HG03457 (cell line): ENCODE data around the gene FHAD1.

Source experiments
- ATAC-seq: cut with Tn5 transposase; IDR thresholded peaks from one replicate; pipeline ENCODE4 v1.9.1; 2021; ENCODE audit warnings: moderate number of reproducible peaks; ENCODE audit not compliant: unreplicated experiment

The FHAD1 gene

GRCh38 chr1:15324869-15325335 lies 77.9 kb downstream of the FHAD1 start:
- ATAC-seq = no peak

GRCh38 chr1:15325375-15326085 lies 78.5 kb downstream of the FHAD1 start:
- ATAC-seq = no peak

GRCh38 chr1:15326691-15327588 lies 79.9 kb downstream of the FHAD1 start:
- no peak for ATAC-seq

DNA sequence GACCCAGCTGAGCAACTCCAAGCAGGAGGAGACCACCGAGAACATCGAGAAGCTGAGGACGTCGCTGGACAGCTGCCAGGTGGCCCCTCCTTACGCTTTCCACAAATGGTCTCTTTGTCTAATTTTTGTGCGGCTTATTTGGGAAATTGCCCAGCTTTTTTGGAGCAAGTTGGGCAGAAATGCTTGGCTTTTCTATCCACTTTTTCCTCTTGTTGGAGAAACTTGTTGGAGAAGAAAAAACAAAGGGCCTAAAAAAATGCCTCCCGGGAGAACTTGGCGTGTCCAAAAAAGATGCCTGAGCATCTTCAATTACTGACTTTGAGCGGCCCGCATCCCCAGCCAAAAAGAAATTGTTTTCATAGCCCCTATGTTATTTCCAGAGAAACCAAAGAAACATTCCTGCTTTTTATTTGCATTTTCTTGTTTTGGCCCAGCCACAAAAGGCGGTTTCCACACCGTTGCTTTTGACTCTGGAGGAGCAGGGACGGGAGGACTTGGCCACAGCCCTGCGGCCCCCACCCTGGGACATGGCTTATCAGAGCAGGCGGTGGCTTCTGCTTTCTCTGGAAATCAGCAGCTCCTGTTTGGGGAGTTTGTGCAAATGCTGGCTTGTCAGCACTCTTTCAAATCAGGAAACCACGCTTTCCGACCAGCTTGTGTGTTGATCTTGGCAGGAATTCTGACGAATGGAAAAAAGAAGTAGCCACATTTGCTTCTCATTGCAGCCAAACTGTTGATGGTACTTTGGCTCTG lies 81.5 kb downstream of the FHAD1 start:
- ATAC-seq = no peak

DNA sequence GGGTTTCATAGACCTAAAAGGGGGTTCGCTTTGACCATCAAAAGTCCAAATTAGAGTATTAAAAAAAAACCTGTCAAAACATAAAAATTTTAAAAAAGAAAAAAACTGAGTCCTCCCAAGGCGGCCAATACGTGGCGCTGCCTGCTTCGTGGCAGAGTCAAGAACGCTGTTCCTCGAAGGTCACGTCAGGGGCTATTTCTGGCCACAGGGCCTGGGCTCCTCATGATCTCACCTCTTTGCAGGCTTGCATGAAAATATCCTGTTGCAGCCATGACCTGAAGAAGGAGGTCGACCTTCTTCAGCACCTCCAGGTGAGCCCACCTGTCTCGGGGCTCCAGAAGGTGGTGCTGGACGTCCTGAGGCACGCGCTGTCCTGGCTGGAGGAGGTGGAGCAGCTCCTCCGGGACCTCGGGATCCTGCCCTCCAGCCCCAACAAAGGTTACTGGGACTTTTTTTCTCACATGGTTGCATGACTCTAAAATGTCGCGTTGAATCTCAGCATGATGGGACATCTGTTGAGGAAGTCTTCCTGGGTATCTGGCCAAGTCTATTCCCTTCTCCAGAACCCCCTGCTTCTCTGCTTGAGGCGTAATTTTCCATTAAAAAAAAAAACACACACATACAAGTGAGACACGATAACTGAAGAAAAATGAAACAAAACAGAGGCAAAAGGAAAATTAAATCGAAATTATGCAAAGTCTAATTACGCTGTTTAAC lies 82.2 kb downstream of the FHAD1 start:
- ATAC-seq = no peak

DNA sequence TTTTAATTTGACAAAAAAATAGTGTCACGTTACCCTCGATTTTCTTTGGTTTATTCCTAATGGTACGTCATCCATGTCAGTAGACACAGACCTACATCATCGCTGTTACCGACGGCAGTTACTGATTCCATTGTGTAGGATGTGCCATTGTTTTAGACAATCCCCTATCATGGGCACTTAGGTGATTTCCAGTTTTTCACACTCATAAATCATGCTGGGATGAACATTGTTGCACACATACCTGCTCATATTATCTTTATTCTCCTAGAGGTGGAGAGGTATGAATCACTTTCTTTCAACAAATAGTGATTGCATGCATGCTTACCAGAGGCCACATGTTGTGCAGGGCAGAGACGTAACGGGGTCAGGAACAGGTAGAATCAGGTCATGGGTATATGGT lies 83.0 kb downstream of the FHAD1 start:
- ATAC-seq = no peak

GRCh38 chr1:15331180-15331579 lies 84.2 kb downstream of the FHAD1 start:
- no peak for ATAC-seq

DNA sequence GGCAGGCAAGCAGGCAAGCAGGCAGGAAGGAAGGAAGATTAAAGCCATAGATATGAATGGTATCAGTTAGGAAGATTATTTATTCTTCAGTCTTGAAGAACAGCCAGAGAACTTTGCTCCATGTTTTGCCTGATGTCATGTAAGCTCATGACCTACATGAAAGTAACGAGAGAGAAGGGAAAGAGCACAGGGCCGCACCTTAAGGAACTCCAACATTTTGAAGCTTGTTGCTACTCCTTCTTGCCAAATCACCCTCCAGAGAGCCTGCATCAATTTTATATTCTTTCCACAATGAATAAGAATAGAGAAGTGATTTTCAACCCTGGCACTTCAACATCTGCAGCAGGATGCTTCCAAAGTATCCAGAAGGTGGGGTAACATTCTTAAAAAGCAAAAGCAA lies 84.7 kb downstream of the FHAD1 start:
- no peak for ATAC-seq

DNA sequence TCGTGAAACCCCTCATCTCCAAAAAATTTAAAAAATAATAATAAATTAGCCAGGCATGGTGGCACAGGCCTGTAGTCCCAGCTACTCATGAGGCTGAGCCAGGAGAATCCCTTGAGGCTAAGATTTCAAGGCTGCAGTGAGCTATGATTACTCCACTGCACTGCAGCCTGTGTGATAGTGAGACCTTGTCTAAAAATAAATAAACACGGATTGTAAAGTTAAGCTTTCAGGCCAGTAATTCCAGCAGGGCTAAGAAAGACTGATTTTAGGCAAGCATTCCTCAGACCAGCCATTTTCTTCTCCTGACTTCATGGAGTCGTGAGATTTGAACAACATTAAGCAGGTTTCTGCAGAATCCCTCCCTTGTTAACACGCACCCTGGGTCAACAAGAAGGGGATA lies 85.5 kb downstream of the FHAD1 start:
- no peak for ATAC-seq

- ATAC-seq = no peak
Observed at GRCh38 chr1:15332952-15333715, 86.1 kb downstream of the FHAD1 start.

DNA sequence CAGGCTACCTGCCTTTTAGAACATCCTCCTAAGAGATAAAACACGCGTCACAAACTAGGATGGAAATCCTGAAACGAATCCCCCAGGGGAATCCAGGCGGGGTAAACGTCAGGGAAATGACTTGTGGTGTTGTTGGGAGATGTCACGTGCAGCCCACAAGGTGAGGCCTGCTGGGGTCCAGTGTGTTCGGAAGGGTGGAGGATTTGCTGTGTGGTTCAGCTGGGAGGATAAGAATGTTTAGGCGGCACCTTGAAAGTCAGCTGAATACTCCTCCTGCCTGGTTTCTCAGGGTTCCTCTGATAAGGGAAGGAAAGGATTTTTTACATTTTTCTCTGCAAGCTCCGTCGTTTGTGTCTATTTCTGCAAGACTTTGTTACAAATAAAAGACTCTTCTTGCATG lies 88.0 kb downstream of the FHAD1 start:
- no peak for ATAC-seq

- no peak for ATAC-seq
Observed at GRCh38 chr1:15336866-15337265, 89.8 kb downstream of the FHAD1 start.

DNA sequence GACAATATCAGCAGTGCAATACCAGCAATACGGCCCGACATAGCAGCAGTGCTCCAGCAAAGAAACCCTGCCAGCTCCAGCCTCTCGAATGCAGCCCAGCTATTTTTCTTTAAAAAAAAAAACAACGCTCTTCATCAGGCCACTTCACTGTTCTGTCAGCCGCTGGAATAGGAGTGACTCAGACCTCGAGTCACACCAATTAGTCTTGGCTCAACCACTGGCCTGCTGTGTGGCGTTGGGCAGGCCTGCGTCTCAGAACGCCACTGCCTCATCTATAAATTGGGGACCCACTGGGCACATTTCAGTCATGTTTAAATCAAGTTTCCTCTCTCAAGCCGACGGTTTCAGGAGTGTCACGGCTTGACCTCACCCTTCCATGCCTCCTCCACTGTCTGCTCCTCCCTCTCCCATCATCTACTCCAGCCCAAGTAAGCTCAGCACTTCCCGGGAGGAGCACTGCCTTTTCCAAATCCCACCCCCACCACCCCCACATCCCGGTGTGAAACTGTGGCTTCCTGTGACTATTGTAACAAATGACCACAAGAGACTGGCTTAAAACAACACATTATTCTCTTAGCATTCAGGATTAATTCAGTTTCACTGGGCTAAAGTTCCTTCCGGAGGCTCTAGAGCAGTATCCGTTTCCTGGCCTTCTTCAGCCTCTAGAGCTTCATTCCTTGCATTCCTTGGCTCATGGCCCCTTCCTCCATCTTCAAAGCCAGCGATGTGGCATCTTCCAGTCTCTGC lies 90.8 kb downstream of the FHAD1 start:
- no peak for ATAC-seq

DNA sequence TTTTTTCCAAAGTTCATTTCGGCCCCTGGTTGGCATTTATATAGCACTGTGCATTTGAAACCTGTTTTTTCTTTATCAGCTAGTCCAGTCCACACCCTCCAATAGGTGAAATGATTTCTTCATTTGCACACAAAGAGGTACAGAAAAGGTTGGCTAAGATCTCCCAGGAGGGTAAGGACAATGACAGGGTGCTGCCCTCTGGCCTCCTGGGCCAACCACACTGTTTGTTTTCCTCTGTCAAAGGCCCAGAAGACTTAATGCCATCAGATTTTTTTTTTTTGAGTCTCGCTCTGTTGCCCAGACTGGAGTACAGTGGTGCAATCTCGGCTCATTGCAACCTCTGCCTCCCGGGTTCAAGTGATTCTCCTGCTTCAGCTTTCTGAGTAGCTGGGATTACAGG lies 92.5 kb downstream of the FHAD1 start:
- no peak for ATAC-seq

GRCh38 chr1:15341228-15341627 lies 94.2 kb downstream of the FHAD1 start:
- no peak for ATAC-seq

DNA sequence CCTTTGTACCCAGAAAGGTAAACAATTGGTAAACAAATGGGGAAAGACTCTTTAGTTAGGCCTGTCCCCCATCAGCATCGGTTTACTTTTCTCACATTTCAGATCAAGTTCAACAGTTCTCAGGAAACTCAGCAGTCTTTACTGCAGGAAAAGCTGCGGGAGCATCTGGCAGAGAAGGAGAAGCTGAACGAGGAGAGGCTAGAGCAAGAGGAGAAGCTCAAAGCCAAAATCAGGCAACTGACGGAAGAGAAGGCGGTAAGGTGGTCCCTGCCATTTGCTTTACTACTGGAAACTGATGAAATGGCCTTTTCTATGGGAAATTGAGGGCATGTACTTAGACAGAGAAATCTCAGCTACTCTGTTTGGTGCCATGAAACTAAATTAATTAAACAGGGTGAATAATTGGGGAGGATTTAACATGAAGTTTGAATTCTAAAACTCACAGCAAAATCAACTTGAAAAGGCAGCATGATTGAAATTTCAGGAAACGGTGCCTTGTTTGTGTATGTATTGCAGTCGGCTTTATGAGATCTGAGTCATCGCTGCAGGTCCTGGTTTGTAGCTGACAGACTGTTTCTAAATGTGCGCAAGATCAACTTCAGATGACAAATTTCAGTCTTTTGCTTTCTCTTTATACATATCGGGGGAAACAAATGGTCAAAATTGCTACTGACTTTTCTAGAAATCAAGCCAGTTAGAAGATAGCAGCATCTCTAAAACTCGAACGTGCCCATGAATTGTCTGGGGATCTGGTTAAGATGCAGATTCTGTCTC lies 94.8 kb downstream of the FHAD1 start:
- no peak for ATAC-seq

DNA sequence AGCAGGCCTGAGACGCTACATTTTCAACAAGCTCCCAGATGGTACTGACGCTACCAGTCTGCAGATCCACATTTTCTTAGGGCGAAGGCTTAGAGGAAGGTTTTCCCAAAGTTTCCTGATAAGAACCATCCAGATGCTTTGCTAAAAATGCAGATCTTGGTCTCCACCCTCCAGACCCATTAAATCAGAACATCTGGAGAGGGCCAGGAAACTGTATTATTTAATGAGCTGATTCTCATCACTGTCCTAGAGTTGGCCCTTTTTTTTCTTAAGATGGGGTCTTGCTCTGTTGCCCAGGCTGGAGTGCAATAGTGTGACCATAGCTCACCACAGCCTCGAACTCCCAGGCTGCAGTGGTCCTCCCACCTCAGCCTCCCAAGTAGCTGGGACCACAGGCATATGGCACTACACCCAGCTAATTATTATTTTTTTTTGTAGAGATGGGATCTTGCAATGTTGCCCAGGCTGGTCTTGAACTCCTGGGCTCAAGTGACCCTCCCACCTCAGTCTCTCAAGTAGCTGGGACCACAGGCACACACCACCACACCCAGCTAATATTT lies 95.5 kb downstream of the FHAD1 start:
- ATAC-seq = no peak

DNA sequence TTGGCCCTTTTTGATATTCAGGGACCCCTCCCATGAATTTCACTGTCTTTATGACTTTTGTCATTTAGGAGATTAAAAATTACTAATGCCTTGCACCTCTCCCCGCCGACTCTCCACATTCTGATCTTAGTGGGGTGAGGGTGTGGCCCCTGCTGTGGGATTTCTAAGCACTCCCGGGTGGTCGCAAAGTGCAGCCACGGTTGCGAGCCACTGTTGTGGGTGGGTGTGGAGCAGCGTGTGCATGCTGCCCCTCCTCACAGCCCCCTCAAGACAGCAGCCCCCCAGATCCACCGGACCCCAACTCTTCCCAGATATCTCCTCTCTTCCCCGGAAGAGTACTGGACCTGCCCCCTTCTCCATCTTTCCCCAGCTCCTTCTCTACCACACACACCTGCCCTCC lies 96.1 kb downstream of the FHAD1 start:
- no peak for ATAC-seq
